IMR-90 (cell line): ENCODE data around the gene RAC2.

Experiments
- CEBPB ChIP-seq: IDR thresholded peaks from 2 replicates; pipeline ENCODE4 v1.6.1; 2012; ENCODE audit warnings: low read depth, low read length, improper control_type of control experiment
- CHD1 ChIP-seq: IDR thresholded peaks from 2 replicates; pipeline ENCODE4 v1.6.1; 2012; ENCODE audit warnings: low read depth, low read length, improper control_type of control experiment
- MAFK ChIP-seq: IDR thresholded peaks from 2 replicates; pipeline ENCODE4 v1.6.1; 2012; ENCODE audit warnings: low read depth, low read length, improper control_type of control experiment
- MAZ ChIP-seq: IDR thresholded peaks from 2 replicates; pipeline ENCODE4 v1.6.1; 2012; ENCODE audit warnings: low read depth, mild to moderate bottlenecking, low read length, improper control_type of control experiment, moderate library complexity, borderline replicate concordance
- MXI1 ChIP-seq: IDR thresholded peaks from 2 replicates; pipeline ENCODE4 v1.6.1; 2012; ENCODE audit warnings: low read depth, mild to moderate bottlenecking, low read length, moderate library complexity, borderline replicate concordance
- POLR2A ChIP-seq: IDR thresholded peaks from 2 replicates; pipeline ENCODE4 v1.6.1; 2012; ENCODE audit warnings: mild to moderate bottlenecking, low read depth, low read length
- RAD21 ChIP-seq: IDR thresholded peaks from 2 replicates; pipeline ENCODE4 v1.6.1; 2012; ENCODE audit warnings: low read length, improper control_type of control experiment
- RCOR1 ChIP-seq: IDR thresholded peaks from 2 replicates; pipeline ENCODE4 v1.6.1; 2012; ENCODE audit warnings: mild to moderate bottlenecking, low read length, improper control_type of control experiment; ENCODE audit not compliant: insufficient replicate concordance
- RFX5 ChIP-seq: IDR thresholded peaks from 2 replicates; pipeline ENCODE4 v1.8.0; 2012; ENCODE audit warnings: low read depth, mild to moderate bottlenecking, low read length, moderate library complexity
- SMC3 ChIP-seq: fragments of 150-350 bp; IDR thresholded peaks from 2 replicates; pipeline ENCODE4 v1.6.1; 2016; ENCODE audit warnings: low read depth, mild to moderate bottlenecking, antibody characterized with exemption, low read length, moderate library complexity
- TF ChIP-seq, protein P1 (sequence below): conservative IDR thresholded peaks from 2 replicates; pipeline ENCODE4 v1.5.1; 2012; ENCODE audit warnings: mild to moderate bottlenecking, low read depth, low read length, improper control_type of control experiment
- TF ChIP-seq, protein P2 (sequence below): fragments of 150-350 bp; IDR thresholded peaks from 2 replicates; pipeline ENCODE4 v1.6.1; 2017; ENCODE audit warnings: mild to moderate bottlenecking, antibody characterized with exemption, low read length, low read depth

DNA sequence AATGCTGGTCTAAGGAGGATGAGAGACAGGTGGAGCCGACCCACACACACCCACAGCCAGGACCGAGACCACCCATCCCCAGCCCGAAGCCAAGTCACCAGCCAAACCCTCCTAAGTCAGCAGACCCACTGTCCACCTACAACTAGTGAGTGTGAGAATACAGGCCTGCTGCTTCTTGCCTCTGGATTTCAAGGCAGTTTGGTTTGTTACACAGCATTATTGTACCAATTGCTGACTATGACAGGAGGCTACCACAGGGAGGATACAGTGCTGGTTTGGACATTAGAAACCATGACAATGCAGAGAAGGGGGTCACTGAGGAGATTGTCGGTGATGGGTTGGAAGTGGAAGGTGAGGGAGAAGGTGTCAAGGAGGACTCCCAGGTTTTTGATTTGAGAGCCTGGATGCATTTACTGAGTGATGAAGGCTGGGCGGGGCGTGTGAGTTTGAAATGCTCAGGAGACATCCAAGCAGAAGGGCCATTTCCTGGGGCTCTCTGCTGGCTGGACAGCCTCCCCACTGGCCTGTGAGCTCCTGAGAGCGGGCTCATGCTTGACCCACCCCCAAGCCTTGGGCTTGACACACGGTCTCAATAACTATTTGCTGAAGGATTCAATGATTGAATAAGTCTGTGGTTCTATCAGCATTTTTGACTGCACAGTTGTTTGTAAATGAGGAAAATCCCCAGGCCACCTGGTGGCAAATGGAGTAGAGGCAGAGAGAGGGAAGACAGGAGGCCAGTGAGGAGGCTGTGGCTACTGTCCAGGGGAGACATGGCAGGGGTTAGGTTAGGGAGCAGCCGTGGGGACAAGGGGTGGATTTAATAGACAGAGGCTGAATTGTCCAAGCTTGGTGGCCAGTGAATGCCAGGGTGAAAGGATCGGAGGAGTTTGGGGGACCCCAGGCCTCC is 22.4 kb downstream of the RAC2 start:
- TF ChIP-seq, protein P1, sequence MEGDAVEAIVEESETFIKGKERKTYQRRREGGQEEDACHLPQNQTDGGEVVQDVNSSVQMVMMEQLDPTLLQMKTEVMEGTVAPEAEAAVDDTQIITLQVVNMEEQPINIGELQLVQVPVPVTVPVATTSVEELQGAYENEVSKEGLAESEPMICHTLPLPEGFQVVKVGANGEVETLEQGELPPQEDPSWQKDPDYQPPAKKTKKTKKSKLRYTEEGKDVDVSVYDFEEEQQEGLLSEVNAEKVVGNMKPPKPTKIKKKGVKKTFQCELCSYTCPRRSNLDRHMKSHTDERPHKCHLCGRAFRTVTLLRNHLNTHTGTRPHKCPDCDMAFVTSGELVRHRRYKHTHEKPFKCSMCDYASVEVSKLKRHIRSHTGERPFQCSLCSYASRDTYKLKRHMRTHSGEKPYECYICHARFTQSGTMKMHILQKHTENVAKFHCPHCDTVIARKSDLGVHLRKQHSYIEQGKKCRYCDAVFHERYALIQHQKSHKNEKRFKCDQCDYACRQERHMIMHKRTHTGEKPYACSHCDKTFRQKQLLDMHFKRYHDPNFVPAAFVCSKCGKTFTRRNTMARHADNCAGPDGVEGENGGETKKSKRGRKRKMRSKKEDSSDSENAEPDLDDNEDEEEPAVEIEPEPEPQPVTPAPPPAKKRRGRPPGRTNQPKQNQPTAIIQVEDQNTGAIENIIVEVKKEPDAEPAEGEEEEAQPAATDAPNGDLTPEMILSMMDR: no peak
- no peak for TF ChIP-seq SMC3
- TF ChIP-seq, protein P2, sequence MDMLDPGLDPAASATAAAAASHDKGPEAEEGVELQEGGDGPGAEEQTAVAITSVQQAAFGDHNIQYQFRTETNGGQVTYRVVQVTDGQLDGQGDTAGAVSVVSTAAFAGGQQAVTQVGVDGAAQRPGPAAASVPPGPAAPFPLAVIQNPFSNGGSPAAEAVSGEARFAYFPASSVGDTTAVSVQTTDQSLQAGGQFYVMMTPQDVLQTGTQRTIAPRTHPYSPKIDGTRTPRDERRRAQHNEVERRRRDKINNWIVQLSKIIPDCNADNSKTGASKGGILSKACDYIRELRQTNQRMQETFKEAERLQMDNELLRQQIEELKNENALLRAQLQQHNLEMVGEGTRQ: no peak
- TF ChIP-seq POLR2A: no peak
- TF ChIP-seq MAZ: no peak
- TF ChIP-seq CEBPB: no peak
- TF ChIP-seq RAD21: no peak
- no peak for TF ChIP-seq MAFK
- TF ChIP-seq CHD1: no peak
- no peak for TF ChIP-seq MXI1
- TF ChIP-seq RFX5: no peak
- no peak for TF ChIP-seq RCOR1
